EH (cell line): ENCODE results near the gene ZNF296.
A peak's percentile ranks its signal among the peaks of the same experiment; 100 is the strongest.

Experiments
- DNase-seq: peaks from one replicate; pipeline ENCODE4 v3.0.0-alpha.2; 2015; ENCODE audit warnings: low read depth

The ZNF296 gene

DNA sequence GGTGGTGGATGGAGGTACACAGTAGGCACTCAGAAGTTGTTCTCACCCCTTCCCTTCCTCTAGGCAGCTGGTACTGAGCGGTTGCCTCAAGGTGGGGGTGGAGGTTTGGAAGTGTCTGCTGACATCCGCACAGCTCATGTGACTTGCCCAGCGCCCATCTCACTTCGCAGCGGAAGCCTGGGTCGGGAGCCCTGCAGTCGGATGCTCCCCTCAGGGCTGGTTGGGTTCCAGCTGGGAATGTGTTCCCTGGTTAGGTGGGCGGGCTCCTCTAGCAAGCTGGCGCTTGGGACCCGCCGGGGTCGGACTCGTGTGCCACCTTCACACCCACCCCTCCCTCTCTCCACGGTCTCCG, 26.9 kb upstream of the ZNF296 start:
- peak; percentile 68 for DNase-seq

DNA sequence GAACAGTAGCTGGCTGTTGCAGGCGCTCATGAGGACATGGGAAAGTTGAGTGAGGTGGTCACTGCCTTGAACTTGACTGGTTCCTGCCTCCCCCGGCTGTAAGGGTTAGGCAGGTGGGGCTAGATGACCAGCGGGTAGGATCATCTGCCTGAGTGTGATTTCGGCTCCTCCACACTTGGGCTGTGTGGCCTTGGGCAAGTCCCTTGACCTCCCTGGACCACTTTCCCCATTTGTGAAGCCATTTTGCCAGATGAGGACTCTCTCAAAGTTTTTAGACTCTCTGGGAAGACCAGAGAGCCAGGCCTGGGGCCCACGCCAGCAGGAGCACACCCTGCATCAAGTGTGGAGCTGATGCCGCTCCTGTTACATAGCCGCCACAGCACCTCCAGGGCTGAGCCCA, 26.2 kb upstream of the ZNF296 start:
- no peak for DNase-seq

DNA sequence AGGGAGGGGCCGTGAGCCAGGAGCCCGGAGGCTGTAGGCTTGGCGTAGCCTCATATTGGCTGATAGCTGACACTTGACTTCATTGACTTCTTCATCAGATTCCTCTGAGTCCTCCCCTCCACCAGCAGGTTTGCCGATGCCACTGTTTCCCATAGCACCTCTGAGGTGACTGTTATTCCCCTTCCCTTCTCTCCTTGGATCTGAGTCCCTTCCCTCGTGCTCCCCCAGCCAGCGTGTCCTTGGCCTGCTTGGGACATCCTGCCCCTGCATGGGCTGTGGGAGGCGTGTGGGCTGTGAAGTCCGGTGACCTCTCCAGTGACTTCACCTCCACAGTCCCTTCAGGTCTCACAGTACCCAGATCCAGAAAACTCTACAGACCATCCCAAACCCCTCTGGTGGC, 25.5 kb upstream of the ZNF296 start:
- DNase-seq, result no peak

DNA sequence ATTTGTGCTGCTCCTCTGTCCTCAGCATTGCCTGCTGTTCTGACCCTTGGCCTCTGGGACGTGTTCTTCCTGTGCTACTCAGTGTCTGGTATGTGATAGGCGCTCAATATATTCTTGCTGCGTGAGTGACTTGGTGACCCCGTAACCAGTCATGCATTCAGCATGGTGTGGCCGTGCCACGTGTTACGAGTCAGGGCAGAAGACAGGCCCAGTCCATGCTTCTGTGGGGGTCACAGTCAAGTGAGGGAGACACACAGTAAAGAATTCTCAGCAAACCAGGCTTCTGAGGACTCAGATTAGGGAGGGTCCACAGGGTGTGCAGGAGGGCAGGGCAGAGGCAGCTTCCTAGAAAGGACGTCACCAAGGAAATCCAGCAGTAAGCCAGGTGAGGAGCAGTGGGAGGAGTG, 24.6 kb upstream of the ZNF296 start:
- peak; percentile 36 for DNase-seq

DNA sequence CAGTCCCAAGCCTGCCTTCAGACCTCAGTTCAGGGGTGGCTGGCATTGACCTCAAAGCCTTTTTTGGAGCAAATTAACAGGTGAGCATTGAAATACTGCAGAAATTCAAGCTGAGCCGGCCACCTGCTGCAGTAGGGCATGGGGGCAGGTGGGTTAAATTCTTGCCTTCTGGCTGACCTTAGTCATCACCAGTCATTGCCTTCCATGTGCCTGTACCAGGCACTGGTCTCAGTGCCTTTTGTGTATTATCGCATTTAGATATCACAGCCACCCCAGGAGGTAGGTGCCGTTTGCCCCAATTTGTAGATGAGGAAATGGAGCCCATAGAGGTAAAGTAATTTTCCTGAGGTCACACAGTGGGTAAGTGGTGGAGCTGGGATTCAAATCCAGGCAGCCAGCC, 23.9 kb upstream of the ZNF296 start:
- DNase-seq, result no peak

DNA sequence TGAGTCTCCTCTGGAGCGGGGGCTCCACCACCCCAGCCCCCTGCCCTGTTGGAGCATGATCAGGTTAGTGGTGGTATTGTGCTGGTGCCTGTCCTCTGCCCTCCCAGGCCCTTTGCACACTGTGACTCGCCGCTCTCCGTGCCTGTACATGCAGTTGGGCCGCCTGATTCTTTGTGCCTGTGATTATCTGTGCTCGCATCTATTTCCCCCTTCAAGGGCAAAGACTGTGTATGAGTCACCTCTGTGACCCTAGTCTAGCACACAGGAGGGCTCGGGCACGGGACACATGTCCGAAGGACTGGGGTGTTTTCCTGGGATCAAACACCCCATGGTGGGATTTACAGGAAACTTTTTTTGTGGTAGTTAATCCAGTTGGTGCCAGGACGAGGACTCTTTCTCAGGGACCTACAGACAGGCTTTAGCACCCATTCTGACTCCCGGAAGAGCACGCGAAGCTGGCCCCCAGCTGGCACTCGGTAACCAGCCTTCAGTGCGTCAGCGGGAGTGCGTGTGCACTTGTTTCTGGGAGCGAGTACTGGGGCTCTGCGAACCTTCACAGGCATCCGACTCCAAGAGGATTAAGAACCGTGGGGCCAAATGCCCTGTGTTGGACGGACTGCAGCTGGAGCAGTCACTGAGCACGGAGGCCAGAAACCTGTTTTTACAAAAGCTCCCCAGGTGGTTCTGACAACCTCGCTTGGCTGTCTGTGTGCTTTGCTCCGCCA, 23.4 kb upstream of the ZNF296 start:
- DNase-seq, result peak; percentile 18

DNA sequence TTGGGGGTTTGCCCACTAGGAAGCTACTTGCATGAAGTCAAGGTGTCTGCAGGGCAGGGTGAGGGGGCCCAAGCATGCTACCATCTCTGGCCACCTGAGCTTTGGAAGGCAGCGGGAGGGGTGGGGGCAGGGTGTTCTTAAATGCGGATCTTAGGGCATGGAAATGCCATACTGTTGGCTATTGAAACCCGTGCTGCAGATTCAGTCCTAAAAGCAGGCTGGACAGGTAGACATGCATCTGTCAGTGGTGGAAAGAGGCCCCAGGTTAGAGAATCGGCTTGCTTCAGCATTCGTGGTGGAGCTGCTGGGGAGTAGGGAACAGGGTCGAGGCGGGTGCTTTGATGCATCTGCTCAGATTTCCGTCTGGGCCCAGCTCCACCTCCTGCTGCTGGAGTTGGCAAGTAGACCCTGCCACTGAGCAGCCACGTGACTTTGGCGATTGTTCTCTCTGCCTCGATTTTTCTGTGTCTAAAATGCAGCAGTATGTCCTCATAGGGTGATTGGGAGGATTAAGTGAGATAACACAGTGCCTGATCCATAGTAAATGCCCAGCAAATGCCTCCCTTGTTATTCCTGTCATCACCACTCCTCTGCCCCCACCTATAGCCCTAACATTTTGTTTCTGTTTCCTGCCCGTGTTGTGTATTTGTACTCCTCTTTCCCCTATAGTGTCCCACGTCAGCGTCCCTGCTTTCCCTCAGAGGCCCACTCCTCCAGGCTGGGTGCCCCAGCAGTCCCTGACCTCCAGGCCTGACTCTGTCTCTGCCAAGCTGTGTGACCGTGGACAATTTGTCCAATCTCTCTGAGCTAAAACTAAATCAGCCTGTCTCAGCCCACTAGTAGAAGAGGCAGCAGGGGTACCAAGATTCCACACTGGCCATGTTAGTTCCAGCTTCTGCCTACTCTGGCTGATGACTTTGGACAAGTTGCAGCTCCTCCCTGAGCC, 22.5 kb upstream of the ZNF296 start:
- no peak for DNase-seq

DNA sequence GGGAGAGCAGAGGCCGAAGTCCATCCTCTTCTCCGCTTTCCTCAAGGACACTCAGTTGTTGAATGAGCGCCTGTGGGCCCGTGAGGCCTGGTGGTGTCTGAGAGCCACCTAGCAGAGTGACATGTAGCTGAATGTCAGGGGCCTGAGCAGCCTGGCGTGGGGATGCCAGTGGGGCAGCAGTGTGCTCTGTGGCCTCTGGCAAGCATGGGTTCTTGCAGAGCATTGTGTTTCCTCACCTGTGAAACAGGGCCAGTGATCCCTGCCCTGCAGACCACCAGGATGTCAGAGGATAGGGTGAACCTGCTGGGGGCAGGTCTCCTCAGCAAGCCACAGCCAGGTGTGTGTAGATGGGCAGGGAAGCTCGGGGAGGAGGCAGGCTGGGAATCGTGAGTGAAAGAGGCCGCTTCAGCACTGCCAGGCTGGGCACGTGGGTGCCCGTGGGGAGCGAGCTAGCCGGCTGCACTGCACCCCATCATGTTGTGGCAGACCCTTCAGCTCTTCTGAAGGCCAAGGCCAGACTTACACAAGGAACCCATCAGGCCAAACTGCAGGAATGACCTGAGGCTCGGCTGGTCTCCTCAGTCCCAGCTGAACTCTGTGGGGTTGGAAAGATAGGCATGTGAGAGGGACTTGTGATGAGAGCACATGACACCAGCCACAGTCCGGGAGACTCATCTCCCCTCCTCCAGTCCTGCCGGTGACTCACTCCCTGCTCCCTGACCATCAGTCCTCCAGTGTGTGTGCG, 21.7 kb upstream of the ZNF296 start:
- peak; percentile 96 for DNase-seq

DNA sequence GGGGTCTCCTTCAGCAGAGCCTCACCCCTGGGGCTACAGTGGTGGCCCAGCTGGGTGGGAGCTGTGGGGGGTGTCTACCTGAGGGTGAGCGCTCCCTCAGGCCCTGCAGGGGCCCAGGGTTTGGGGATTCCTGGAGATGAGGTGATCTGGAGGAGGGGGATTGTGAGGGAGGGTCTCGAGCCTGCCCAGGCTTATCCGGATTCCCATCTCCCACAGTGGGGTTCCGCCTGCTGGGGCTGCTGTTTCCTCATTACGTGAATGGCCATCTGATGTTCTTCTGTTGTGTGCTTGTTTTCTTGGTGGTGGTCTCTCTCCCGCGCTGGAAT, 21.1 kb upstream of the ZNF296 start:
- DNase-seq, result no peak

DNA sequence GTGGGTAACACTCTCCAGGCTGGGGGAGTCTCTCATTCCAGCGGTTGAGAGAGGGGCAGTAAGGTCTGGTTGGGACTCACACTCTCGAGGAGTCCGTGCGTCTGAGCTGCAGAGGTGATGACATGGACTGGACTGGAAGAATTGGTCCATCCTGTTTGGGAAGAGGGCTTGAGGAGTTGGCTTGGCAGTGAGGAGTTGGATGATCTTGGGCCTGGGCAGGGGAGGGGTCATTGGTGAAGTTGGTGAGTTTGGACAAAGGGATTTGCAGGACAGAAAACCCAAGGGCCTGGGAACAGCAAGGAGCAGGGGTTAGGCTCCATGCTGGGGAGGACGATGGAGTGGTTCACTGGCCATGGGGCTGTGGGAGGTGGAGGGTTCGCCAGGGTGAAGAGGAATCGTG, 20.4 kb upstream of the ZNF296 start:
- no peak for DNase-seq

DNA sequence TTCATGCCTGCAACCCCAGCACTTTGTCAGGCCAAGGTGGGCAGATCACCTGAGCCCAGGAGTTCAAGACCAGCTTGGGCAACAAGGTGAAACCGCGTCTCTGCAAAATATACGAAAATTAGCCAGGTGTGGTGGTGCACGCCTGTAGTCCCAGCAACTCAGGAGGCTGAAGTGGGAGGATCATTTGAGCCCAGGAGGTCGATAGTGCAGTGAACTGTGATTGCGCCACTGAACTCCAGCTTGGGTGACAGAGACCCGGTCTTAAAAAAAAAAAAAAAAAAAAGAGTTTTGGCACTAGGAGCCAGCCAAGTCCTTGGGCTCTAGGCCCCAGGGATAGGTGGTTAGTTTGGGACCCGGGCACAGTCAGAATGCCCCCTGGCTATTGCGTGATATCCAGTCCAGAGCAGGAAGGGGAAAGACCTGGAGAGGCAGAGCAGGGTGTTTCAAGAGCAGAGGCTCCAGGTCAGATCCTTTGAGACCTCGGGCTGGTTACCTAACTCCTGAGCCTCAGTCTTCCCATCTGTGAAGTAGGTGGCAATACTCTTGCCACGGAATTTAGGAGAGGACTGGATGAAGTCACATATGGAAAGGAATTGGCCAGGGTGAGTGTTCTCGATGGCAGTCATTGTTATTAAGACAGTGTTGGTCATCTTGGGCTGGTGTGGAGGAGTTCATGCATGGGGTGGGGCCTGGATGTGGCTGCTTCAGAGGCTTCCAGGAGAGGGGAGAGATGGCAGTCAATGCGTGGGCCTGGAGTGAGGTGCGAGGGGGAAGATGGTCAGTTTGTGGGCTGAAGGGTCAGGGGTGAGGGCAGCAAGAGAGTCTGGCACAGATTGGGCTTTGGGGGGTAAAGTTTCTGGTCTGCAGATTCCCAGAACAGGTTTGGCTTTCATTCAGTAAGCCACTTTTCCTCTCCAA, 19.5 kb upstream of the ZNF296 start:
- DNase-seq, result no peak

DNA sequence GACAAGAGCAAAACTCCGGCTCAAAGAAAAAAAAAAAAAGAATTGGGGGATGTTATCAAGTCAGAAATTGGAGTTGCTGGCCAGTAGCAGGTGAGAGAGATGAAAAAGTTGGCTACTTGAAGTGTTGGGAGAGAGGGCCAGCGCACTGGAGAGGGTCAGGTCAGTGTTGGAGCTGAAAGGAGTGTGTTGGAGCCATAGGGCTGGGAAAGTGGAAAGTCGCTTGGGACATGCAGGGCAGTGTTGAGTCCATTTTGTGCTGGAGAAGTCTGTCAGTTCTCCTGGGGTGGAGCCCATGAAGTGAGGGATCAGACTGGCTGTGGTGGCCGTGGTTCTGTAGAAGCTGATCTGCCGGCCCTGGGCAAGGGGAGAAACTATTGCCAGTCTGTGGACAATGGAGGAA, 18.4 kb upstream of the ZNF296 start:
- no peak for DNase-seq

DNA sequence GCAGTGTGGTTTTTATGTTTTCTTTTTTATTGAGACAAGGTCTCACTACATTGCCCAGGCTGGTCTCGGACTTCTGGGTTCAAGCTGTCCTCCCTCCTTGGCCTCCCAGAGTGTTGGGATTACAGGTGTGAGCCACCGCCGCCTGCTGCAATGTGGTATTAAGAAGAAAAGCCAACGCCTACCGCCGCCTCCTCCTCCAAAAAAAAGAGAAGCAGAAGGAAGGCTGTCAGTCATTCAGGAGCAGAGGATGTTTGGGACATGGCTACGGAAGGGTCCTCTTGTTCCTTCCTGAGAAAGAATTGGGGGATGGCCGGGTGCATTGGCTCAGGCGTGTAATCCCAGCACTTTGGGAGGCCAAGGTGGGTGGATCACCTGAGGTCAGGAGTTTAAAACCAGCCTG, 17.9 kb upstream of the ZNF296 start:
- no peak for DNase-seq

DNA sequence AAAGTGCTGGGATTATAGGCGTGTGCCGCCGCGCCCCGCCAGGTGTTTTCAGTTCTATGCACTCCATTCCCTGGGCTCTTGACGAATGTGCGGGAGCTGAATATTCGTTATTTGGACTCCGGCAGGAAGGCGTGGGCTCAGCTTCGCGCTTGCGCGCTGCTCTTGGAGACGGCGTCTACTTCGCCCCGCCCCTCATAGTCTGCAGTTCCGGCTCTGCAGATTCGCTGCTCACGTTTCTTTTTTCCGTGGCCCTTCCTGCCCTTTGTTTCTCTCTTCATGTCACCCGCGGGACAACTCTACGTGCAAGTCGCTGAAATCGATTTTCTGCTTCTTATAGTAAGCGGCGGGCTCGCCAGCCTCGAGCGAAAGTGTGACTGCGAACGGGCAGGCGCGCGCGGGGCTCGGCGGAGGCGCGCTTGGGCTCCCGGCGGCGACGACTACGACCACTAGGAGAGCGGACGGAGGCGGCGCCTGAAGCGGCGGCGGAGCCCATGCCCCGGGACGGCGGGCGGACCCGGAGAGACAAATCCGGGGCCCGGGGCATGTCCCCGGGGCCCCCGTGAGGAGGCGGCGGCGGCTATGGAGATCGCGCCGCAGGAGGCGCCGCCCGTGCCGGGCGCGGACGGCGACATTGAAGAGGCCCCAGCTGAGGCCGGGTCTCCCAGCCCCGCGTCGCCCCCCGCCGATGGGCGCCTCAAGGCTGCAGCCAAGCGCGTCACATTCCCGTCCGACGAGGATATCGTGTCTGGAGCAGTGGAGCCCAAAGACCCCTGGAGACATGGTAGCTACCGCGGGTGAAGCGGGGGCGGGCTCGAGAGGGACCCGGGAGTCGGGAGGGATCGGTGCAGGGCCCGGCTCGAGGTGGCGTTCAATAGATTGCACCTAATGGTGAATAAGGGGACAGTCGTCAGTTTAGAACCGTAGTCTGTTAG, 16.7 kb upstream of the ZNF296 start, which contains the start of gene PPP1R37:
Gene PPP1R37, plus strand, starts transcription at position 433 of the 932 bp plus-strand sequence. Its CDS starts 147 bp downstream, at position 580.
- DNase-seq, result peak; percentile 95

DNA sequence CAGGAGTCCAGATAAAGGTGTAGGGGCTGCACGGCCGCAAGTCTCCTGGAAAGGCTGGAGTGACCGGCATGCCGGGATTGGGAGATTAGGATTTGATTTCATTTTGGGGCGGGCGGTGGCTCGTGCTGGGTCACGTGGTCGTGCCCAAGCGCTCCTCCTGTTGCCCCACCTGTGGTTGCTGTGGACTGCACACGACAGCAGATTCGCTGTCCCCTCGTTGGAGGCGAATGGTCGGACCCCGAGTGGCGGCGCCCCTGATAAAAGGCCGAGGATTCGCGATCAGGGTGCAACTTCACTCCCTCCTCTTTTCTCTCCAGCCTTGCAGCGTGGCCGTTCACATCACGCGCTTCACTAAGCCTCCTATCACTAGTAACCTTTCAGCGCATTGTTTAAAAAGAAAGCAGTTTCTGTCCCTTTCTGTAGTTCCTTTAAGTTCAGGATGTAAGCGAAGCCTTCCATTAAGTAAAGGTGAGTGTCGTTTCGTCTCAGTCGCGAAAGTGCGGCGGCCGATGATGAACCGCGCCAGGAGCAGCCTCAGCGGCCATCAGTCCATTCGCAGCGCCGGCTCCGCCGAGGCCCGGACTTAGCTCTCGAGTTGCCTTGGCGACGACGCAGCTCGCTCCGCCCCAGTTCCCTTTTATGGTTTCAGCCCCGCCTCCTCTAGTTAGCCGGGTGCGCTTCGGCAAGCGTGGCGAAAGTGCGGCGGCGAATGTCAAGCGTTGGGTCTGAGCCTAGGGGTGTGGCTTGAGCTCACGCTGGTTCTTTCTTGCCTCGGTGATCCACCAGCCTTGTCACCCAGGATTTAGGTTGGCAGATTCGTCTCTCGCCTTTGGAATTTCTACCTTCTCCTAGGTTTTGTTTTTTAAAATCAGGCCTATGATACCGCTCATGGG, 15.0 kb upstream of the ZNF296 start:
- peak; percentile 98 for DNase-seq

DNA sequence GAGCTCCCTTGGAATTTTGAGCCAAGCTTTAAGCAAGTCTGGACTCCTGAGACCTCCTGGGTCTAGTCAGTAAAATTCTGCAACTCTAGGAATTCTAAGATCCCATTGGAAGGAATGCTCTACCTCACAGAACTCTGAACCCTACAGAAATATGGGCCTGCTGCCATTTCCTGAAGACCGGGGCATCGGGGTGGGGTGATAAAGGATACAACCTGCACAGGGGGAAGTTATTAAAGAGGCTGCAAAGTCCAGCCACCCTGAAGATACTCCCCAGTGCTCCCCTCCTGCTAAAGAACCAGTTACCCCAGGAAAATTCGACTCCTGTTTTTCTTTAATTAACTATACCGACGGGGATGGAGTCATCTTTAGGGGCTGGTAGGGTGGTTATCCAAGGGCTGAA, 14.3 kb upstream of the ZNF296 start:
- DNase-seq, result no peak

DNA sequence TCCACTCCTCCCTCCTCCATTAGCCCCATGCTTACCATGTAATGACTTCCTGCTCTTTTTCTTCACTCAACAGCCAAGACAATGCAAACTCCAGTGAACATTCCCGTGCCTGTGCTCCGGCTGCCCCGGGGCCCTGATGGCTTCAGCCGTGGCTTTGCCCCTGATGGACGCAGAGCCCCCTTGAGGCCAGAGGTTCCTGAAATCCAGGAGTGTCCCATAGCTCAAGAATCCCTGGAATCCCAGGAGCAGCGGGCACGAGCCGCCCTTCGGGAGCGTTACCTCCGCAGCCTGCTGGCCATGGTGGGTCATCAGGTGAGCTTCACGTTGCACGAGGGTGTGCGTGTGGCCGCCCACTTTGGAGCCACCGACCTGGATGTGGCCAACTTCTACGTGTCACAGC, 13.8 kb upstream of the ZNF296 start:
- DNase-seq, result no peak

DNA sequence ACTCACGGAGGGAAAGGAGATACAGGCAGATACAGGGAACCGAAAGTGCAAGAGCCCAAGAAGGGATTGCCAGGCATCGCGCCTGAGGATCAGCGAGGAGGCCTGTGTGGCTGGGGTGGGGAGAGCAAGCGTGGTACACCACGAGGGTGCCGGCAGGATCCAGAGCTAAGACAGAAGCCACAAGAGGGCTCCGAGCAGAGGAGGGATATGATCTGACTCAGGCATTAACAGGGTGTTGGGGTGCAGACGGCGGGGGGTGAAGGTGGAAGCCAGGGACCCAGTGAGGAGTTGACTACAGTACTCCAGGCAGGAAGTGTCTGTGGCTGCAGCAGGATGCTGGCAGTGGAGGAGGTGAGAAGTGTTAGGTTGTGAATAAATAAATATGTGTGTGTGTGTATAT, 11.3 kb upstream of the ZNF296 start:
- no peak for DNase-seq

DNA sequence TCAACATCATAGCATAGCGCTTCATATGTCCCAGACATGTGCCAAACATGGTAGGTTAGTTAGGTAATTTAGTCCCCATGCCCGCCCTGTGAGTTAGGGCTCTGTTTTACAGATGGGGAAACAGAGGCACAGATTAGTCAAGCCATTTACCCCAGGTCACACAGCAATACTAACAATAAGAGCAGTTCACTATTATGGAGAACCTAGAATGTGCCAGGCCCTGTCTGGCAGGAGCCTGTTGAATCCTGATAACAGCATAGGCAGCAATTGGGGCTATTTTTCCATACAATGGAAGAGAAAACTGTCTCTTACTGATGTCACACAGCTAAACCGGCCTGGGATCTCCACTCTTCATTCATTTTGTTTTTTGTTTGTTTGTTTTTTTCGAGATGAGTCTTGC, 10.2 kb upstream of the ZNF296 start:
- no peak for DNase-seq

DNA sequence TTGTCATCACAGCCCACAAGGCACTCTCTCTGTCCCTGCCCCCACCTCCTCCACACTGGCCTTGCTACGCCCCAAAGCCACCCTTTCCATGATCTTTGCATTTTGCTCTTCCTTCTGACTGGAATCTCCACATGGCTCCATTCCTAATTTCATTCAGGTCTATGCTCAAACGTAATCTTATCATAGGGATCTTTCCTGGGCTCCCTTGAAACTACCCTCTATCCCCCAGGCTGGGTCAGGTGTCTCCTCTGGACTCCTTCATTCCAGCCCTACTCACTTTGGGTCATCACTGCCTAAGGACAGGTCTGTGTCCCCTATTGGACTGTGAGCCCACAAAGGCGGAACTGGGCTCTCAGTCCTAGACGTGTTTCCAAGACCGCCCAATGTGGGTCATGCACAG, 5.9 kb upstream of the ZNF296 start:
- no peak for DNase-seq
